ENCODE results near the gene ACAP2.

GRCh38 chr3:195446359-195446758 lies 3.5 kb upstream of the ACAP2 start:
- no peak for TF ChIP-seq POLR2A (IDR thresholded peaks at IDR 0.05)
- no peak for TF ChIP-seq CTCF (IDR thresholded peaks at IDR 0.05 in 4 of 5, conservative IDR thresholded peaks at IDR 0.05 in 1 of 5)
